ENCODE measurements around the gene LRRC10B.

- no peak for TF ChIP-seq POLR2A (IDR thresholded peaks at IDR 0.05; ENCODE audit: control extremely low read depth in 1 of 2, low read depth in 2 of 2, low read length in 2 of 2)
- no peak for TF ChIP-seq EP300 (IDR thresholded peaks at IDR 0.05; ENCODE audit: borderline replicate concordance in 1 of 2, low read depth in 2 of 2, low read length in 2 of 2)
- TF ChIP-seq CTCF (IDR thresholded peaks at IDR 0.05; ENCODE audit: control extremely low read depth in 1 of 3, insufficient read depth in 1 of 3, low read depth in 1 of 3, low read length in 3 of 3): no peak
- TF ChIP-seq BRCA1 (IDR thresholded peaks at IDR 0.05; ENCODE audit: low read depth, low read length): no peak
These were observed 35.7 kb upstream of the LRRC10B start for GRCh38 chr11:61472868-61473267.
